H4 (cell line): ENCODE measurements around the gene OPCML. TPM values are rescaled to one million over a fixed set of nuclear protein-coding genes. Genes with fewer than 3 reads are reported as not detected.

Experiments
- DNase-seq: peaks from one replicate; pipeline ENCODE4 v3.0.0-alpha.2; 2015; ENCODE audit warnings: low spot score
- total RNA-seq: library from RNA; depleted of rRNA; stranded (reverse); fragments of >200 nt; shearing (Covaris generic); gene quantifications from 2 replicates; pipeline ENCODE4 v1.2.3, GENCODE V29; 2014

OPCML gene
- total RNA-seq, 1 experiment from 2014 or later = 0.12 TPM

- no peak for DNase-seq
Observed at GRCh38 chr11:132987936-132988335, 544.4 kb downstream of the OPCML start.

DNA sequence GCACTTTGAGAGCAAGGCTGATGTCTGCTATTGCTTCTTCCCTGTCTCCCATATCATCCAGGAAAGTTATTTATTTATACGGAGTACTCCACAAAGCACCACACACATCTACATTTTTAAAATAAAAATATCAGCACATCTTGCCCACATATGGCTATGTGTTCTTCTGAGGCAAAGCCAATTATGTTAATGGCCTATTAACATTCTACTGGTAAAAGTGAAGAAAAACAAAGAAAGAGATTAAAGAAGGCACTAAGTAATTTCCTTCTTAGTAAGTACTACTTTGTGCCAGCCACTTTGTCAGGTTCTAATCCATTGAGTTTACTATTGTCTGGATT lies 548.7 kb downstream of the OPCML start:
- DNase-seq = no peak

DNA sequence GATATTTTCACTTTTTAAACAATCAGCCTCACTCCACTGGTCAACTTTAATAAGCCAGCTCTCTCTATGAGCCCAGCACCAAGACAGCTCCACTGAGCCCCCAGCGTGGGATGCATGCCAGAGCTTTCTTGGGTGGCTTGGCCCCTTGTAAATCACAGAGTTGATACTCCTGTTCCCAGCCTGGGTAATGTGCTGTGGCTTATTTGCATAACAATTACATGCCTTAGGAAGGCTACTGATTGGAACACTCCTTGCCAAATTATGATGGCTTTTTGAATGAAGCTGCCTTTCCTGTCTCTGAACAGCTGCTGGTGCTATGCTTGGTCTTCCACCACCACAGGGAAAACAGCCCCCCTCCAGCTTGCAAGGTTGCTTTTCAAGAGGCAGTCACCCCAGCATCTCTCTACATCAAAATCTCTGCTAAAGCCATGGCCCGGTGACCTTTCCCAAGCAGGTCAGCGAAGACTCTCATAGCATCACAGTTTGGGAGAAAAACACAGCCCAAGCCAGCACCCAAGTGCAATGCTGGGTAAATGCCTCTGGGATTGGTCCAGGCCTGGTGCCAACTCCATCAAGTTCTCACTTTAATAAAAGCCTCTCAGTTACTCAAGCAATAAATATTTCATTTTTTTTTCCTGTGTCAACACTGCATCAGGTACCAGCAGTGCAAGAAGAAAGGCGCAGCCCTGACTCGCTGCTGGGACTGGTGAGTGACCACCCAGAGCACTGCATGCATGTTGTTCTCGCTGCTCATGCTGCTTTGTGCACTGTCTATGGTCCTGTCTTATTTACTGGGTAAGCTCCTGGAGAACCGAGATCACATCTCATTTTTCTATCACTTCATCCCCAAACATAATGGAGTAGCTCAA lies 549.3 kb downstream of the OPCML start:
- no peak for DNase-seq

GRCh38 chr11:132981131-132981956 lies 551.0 kb downstream of the OPCML start:
- DNase-seq = peak; percentile 59

DNA sequence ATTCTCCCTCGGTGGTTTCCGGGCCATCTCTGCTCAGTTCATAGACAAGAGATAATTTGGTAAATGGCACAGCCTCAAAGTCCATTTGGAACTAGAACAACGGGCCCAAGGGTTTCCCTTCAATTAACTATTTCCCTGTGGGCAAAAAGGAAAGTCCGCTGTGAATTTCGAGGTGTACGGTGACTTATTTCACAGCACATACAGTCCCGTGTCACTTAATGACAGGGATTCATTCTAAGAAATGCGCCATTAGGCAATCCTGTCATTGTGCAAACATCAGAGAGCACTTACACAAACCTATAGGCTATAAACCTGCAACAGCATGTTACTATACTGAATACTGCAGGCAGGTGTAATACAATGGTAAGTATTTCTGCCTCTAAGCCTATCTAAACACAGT lies 551.6 kb downstream of the OPCML start:
- DNase-seq = no peak

- DNase-seq = peak; percentile 19
Observed at GRCh38 chr11:132977746-132978145, 554.6 kb downstream of the OPCML start.

- DNase-seq = no peak
Observed at GRCh38 chr11:132977241-132977640, 555.1 kb downstream of the OPCML start.

GRCh38 chr11:132976115-132976514 lies 556.2 kb downstream of the OPCML start:
- DNase-seq = no peak

- no peak for DNase-seq
Observed at GRCh38 chr11:132973686-132974085, 558.6 kb downstream of the OPCML start.

DNA sequence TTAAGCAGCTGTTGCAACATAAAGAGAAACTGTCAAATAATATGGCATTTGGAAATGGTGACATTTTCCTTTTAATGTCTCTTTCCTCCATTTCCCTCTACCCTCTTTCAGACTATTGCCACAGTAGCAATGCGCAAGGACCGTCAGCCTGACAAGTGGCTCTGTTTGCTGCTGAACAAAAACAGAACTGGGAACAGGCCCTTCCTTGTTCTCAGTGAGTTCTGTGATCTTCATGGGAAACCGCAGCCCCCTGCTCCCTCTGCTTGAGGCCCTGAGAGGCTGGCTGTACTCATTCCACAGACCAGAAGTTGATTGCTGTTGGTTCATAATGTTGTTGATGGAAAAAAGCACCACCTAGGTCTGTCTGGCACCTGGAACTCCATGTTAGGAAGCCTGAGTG lies 559.7 kb downstream of the OPCML start:
- no peak for DNase-seq

DNA sequence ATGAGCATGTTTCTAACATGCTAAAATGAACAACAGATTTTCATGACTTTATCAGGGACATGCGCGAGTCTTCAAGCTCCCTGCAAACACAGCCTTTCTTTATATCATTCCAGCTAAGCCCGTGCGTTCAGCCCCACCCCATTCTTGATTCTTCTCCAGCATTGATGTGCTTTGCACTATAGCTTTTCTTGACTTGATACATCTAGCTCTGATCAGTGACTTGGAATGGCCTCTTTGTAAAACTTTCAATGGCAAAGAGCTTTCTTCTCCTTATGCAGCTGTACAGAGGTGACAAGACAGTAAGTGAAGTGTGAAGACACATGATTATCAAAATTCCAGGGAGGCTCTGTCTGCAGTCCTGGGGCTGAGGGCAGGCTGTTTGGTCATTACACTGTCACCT lies 561.0 kb downstream of the OPCML start:
- DNase-seq = no peak

GRCh38 chr11:132969892-132970291 lies 562.4 kb downstream of the OPCML start:
- no peak for DNase-seq

DNA sequence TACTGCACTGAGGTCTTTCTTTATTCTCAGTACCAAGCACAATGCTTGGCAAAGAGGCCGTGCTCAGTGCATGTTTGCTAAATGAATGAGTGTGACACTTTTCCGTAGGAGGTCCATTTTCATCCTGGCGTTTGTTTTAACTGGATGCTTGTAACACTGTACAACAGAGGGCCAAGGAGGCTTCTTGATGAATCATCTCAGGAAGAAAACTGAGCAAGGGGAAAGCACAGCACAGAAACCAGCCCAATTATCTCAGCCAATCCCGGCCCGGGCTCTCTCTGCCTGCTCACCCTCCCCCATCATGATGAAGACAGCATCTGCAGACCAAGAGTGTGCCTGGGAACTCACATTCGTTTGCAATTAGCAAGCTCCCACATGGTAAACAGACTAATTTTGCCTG lies 570.3 kb downstream of the OPCML start:
- DNase-seq = peak; percentile 67

DNA sequence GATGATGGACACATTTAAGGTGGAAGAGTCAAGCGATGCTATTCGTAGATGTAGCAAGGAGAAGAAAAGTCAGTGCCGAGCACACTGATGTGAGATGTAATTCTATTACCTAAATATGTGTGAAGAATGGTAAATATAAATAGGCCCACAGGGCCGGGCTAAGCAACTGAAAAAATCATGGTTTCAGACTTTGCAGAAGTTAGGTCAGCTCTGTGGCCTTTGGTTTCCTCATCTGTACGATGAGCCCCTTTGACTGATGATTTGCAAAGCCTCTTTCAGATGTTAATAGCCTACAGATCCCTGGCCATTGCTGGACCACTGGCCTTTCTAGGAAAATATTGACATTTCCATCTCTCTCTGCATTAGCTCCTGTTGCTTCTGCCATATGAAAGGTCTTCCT lies 570.8 kb downstream of the OPCML start:
- DNase-seq = no peak

- no peak for DNase-seq
Observed at GRCh38 chr11:132960273-132961078, 571.8 kb downstream of the OPCML start.

- no peak for DNase-seq
Observed at GRCh38 chr11:132959693-132960092, 572.6 kb downstream of the OPCML start.

DNA sequence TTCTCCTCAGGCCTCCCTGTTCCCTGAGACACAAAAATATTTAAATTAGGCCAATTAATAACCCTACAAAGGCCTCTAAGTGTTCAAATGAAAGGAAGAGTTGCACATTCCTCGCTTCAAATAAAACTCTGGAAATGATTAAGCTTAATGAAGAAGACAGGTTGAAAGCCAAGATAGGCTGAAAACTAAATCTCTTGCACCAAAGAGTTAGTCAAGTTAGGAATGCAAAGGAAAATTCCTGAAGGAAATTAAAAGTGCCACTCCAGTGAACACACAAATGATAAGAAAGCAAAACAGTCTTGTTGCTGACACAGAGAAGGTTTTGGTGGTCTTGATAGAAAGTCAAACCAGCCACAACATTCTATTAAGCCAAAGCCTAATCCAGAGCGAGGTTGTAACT lies 574.4 kb downstream of the OPCML start:
- DNase-seq = no peak

DNA sequence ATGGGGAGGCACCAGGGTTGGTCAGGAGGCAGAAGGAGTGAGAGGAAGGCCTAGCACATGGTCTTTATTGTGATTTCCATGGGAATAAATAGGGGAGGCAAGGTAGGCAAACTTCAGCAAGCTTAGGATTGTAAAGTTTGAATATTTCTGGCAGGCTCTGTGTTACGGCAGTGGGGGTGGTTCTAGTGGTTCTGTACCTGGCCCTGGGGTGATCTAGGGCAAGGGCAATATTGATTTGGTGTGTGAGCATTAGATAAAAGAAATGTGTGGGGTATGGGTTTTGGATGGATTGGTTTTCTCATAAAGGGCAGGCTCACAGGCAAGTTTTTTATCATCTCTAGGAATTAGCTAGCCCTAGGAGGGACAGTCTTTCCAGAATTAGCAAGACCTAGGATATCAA lies 584.0 kb downstream of the OPCML start:
- DNase-seq = no peak

GRCh38 chr11:132944569-132944944 lies 587.7 kb downstream of the OPCML start:
- no peak for DNase-seq

GRCh38 chr11:132943706-132944568 lies 588.4 kb downstream of the OPCML start:
- peak; percentile 21 for DNase-seq

DNA sequence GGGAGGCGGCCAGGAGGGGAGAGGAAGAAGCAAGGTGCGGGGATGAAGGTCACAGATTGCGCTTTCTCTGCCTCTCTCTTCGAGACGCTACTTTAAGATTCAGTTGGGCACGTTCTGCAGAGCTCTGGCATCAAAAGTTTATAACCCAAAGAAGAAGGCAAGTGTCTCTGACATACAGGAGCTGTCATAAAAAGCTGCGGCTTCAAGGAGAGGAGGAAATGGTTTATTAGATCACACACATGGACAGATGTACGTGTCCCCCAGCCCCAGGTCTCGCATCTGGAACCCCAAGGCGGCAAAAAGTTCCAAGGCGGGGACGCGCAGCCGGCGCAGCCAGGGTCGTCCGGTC lies 589.0 kb downstream of the OPCML start:
- no peak for DNase-seq
